T-helper 1 cell (primary cell): ENCODE data around the gene LRRC10B.

Source experiments
- DNase-seq, 5 donors: peaks; one replicate each; pipeline ENCODE4 v3.0.0-alpha.2; 2012 to 2020

The LRRC10B gene

GRCh38 chr11:61549662-61550568 lies 41.4 kb downstream of the LRRC10B start:
- no peak for DNase-seq

- DNase-seq, result no peak
Observed at GRCh38 chr11:61550665-61551227, 42.2 kb downstream of the LRRC10B start.

GRCh38 chr11:61551634-61552033 lies 43.1 kb downstream of the LRRC10B start:
- no peak for DNase-seq

GRCh38 chr11:61552108-61552635 lies 43.6 kb downstream of the LRRC10B start:
- no peak for DNase-seq

- no peak for DNase-seq
Observed at GRCh38 chr11:61553373-61554171, 45.0 kb downstream of the LRRC10B start.

GRCh38 chr11:61554172-61554988 lies 45.8 kb downstream of the LRRC10B start:
- DNase-seq, result no peak

GRCh38 chr11:61555051-61555969 lies 46.8 kb downstream of the LRRC10B start:
- DNase-seq, result no peak

- no peak for DNase-seq
Observed at GRCh38 chr11:61555978-61556377, 47.4 kb downstream of the LRRC10B start.

GRCh38 chr11:61556621-61557020 lies 48.1 kb downstream of the LRRC10B start:
- DNase-seq, result no peak
